ENCODE data around the gene RABGAP1. TPM values are rescaled to one million over a fixed set of nuclear protein-coding genes. Genes with fewer than 3 reads are reported as not detected.

Gene RABGAP1
- polyA plus RNA-seq, 1 of the 3 experiments (the other 2 are of a cell fraction): 20.2 TPM

DNA sequence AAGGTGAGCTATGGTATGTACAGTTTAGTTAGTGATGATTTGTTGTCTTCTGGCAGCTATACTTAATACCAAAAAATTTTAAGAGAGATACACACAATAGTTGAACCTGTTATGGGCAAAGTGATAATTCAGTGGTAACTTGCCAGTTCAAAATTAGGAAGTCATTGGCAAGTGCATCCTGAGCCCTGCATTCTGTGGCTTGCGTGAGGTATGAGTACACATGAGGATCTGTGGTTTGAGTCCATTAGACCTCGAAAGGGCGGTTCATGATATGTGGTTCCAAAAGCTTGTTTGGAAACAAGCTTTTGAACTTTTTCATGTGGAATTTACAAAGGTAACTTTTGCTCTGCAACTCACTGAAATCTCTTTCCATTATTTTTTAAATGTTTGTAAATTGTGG lies 139.6 kb downstream of the RABGAP1 start:
- no peak overlapping the region for H3K4me3 ChIP-seq (ENCODE audit: low read depth in 2 of 2, low read length in 1 of 2)
- no peak overlapping the region for H2AFZ ChIP-seq (ENCODE audit: low read depth)
- DNase-seq: no peak
- no peaks in the 10 kb centered on the region for H3K79me2 ChIP-seq (ENCODE audit: insufficient read depth)
- ChIA-PET CTCF (interaction anchor here (1.0 to 4.6 kb wide), 4 partner anchors 10 to 274 kb away, joined by 3 to 58 read pairs (median 11); no protein-coding TSS in a partner anchor), POLR2A (no interaction called here)
- 98% methylated on average over 3 of the region's 3 CpGs for WGBS (ENCODE audit: low lambda C conversion rate)
- no peak overlapping the region for H3K27ac ChIP-seq (ENCODE audit: low read depth in 2 of 2, low read length in 1 of 2)
- H3K9me3 ChIP-seq: no peaks in the 10 kb centered on the region
- H3K27me3 ChIP-seq (ENCODE audit: insufficient read depth): no peaks in the 10 kb centered on the region
- no peaks in the 10 kb centered on the region for H4K20me1 ChIP-seq (ENCODE audit: insufficient read depth)
- H3F3A ChIP-seq (replicated peaks; ENCODE audit: insufficient read depth): no peaks in the 10 kb centered on the region
- TF ChIP-seq YY1 (IDR thresholded peaks at IDR 0.05; ENCODE audit: low read depth): no peak
- no peak for TF ChIP-seq FOXM1 (IDR thresholded peaks at IDR 0.05; ENCODE audit: low read depth)
- no peak for TF ChIP-seq SMC3 (IDR thresholded peaks at IDR 0.05; ENCODE audit: low read depth, low read length)
- TF ChIP-seq, protein P1, sequence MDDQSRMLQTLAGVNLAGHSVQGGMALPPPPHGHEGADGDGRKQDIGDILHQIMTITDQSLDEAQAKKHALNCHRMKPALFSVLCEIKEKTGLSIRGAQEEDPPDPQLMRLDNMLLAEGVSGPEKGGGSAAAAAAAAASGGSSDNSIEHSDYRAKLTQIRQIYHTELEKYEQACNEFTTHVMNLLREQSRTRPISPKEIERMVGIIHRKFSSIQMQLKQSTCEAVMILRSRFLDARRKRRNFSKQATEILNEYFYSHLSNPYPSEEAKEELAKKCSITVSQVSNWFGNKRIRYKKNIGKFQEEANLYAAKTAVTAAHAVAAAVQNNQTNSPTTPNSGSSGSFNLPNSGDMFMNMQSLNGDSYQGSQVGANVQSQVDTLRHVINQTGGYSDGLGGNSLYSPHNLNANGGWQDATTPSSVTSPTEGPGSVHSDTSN (IDR thresholded peaks at IDR 0.05): no peak
- TF ChIP-seq, protein P2, sequence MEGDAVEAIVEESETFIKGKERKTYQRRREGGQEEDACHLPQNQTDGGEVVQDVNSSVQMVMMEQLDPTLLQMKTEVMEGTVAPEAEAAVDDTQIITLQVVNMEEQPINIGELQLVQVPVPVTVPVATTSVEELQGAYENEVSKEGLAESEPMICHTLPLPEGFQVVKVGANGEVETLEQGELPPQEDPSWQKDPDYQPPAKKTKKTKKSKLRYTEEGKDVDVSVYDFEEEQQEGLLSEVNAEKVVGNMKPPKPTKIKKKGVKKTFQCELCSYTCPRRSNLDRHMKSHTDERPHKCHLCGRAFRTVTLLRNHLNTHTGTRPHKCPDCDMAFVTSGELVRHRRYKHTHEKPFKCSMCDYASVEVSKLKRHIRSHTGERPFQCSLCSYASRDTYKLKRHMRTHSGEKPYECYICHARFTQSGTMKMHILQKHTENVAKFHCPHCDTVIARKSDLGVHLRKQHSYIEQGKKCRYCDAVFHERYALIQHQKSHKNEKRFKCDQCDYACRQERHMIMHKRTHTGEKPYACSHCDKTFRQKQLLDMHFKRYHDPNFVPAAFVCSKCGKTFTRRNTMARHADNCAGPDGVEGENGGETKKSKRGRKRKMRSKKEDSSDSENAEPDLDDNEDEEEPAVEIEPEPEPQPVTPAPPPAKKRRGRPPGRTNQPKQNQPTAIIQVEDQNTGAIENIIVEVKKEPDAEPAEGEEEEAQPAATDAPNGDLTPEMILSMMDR (IDR thresholded peaks at IDR 0.05): no peak
- TF ChIP-seq MXI1 (IDR thresholded peaks at IDR 0.05; ENCODE audit: low read depth, low read length): no peak
- no peak for TF ChIP-seq NFIC (IDR thresholded peaks at IDR 0.05; ENCODE audit: borderline replicate concordance)
- TF ChIP-seq, protein P3, sequence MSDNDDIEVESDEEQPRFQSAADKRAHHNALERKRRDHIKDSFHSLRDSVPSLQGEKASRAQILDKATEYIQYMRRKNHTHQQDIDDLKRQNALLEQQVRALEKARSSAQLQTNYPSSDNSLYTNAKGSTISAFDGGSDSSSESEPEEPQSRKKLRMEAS (IDR thresholded peaks at IDR 0.05; ENCODE audit: low read depth): no peak
- TF ChIP-seq, protein P4, sequence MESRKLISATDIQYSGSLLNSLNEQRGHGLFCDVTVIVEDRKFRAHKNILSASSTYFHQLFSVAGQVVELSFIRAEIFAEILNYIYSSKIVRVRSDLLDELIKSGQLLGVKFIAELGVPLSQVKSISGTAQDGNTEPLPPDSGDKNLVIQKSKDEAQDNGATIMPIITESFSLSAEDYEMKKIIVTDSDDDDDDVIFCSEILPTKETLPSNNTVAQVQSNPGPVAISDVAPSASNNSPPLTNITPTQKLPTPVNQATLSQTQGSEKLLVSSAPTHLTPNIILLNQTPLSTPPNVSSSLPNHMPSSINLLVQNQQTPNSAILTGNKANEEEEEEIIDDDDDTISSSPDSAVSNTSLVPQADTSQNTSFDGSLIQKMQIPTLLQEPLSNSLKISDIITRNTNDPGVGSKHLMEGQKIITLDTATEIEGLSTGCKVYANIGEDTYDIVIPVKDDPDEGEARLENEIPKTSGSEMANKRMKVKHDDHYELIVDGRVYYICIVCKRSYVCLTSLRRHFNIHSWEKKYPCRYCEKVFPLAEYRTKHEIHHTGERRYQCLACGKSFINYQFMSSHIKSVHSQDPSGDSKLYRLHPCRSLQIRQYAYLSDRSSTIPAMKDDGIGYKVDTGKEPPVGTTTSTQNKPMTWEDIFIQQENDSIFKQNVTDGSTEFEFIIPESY (IDR thresholded peaks at IDR 0.05; ENCODE audit: borderline replicate concordance, low read depth): no peak
- TF ChIP-seq MEF2A (IDR thresholded peaks at IDR 0.05; ENCODE audit: borderline replicate concordance, low read depth): no peak
- TF ChIP-seq ELF1 (IDR thresholded peaks at IDR 0.05): no peak
- no peak for TF ChIP-seq POLR2AphosphoS5 (IDR thresholded peaks at IDR 0.05; ENCODE audit: low read depth, low read length)
- no peak for TF ChIP-seq RFX5 (IDR thresholded peaks at IDR 0.05; ENCODE audit: low read length)
- no peak for TF ChIP-seq TAF1 (IDR thresholded peaks at IDR 0.05; ENCODE audit: borderline replicate concordance, low read depth, low read length)
- TF ChIP-seq, protein P5, sequence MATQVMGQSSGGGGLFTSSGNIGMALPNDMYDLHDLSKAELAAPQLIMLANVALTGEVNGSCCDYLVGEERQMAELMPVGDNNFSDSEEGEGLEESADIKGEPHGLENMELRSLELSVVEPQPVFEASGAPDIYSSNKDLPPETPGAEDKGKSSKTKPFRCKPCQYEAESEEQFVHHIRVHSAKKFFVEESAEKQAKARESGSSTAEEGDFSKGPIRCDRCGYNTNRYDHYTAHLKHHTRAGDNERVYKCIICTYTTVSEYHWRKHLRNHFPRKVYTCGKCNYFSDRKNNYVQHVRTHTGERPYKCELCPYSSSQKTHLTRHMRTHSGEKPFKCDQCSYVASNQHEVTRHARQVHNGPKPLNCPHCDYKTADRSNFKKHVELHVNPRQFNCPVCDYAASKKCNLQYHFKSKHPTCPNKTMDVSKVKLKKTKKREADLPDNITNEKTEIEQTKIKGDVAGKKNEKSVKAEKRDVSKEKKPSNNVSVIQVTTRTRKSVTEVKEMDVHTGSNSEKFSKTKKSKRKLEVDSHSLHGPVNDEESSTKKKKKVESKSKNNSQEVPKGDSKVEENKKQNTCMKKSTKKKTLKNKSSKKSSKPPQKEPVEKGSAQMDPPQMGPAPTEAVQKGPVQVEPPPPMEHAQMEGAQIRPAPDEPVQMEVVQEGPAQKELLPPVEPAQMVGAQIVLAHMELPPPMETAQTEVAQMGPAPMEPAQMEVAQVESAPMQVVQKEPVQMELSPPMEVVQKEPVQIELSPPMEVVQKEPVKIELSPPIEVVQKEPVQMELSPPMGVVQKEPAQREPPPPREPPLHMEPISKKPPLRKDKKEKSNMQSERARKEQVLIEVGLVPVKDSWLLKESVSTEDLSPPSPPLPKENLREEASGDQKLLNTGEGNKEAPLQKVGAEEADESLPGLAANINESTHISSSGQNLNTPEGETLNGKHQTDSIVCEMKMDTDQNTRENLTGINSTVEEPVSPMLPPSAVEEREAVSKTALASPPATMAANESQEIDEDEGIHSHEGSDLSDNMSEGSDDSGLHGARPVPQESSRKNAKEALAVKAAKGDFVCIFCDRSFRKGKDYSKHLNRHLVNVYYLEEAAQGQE (IDR thresholded peaks at IDR 0.05; ENCODE audit: low read depth, low read length): no peak
- H3K4me2 ChIP-seq: no peak overlapping the region
- H3K4me1 ChIP-seq (ENCODE audit: control insufficient read depth in 1 of 2, insufficient read depth in 2 of 2, low read depth in 1 of 2, low read length in 1 of 2): peaks cover 0 to 10% of the 10 kb centered on the region in 2 experiments; a peak in 1 of 4 replicates
- H3K9ac ChIP-seq: no peak overlapping the region
- no peaks in the 10 kb centered on the region for H3K9me2 ChIP-seq
- H3K36me3 ChIP-seq (replicated peaks in 1 of 2; ENCODE audit: control insufficient read depth in 1 of 2, insufficient read depth in 2 of 2, low read length in 1 of 2): peaks cover 50 to 70% of the 10 kb centered on the region in 2 experiments
